Trophoblast cell (in vitro differentiated cells and primary cell): ENCODE data around the gene MIS18BP1.
"Not testable (repeated sequence)": the region's sequence is repeated elsewhere in the genome, so short reads cannot be mapped to it uniquely, and the experiment has no call there.

ENCODE experiments used
- DNase-seq, 2 donors: peaks; one replicate each; pipeline ENCODE4 v3.0.0-alpha.2; 2016
- H2AFZ ChIP-seq: 2 replicates; pipeline ENCODE4 v1.6.1; 2013; ENCODE audit warnings: low read length, moderate library complexity, mild to moderate bottlenecking; ENCODE audit not compliant: insufficient read depth, poor library complexity
- H2AK5ac ChIP-seq: 2 replicates; pipeline ENCODE4 v1.6.1; 2013; ENCODE audit warnings: mild to moderate bottlenecking, low read length
- H2BK120ac ChIP-seq: 2 replicates; pipeline ENCODE4 v1.6.1; 2013; ENCODE audit warnings: low read length, mild to moderate bottlenecking, moderate library complexity; ENCODE audit not compliant: insufficient read depth, poor library complexity
- H2BK12ac ChIP-seq: 2 replicates; pipeline ENCODE4 v1.6.1; 2013; ENCODE audit warnings: mild to moderate bottlenecking, low read length, moderate library complexity
- H2BK5ac ChIP-seq: 2 replicates; pipeline ENCODE4 v1.6.1; 2013; ENCODE audit warnings: low read length, low read depth, moderate library complexity, mild to moderate bottlenecking; ENCODE audit not compliant: poor library complexity
- H3K14ac ChIP-seq: 2 replicates; pipeline ENCODE4 v1.6.1; 2013; ENCODE audit warnings: mild to moderate bottlenecking, low read length
- H3K18ac ChIP-seq: 2 replicates; pipeline ENCODE4 v1.6.1; 2013; ENCODE audit warnings: mild to moderate bottlenecking, low read length
- H3K23ac ChIP-seq: 2 replicates; pipeline ENCODE4 v1.6.1; 2013; ENCODE audit warnings: low read length
- H3K27ac ChIP-seq: 2 replicates; pipeline ENCODE4 v1.5.1; 2013; ENCODE audit warnings: low read depth, mild to moderate bottlenecking, inconsistent platforms, low read length, moderate library complexity
- H3K27me3 ChIP-seq: 2 replicates; pipeline ENCODE4 v1.6.1; 2013; ENCODE audit warnings: inconsistent platforms, mild to moderate bottlenecking, low read length, moderate library complexity; ENCODE audit not compliant: insufficient read depth
- H3K36me3 ChIP-seq, 2 experiments: 1 replicate in 1 of 2; 2 replicates in 1 of 2; pipeline ENCODE4 v1.6.1; 2013; ENCODE audit warnings: low read length in 2 of 2, mild to moderate bottlenecking in 2 of 2, moderate library complexity in 1 of 2; ENCODE audit not compliant: insufficient read depth in 2 of 2, control insufficient read depth in 1 of 2
- H3K4ac ChIP-seq: 2 replicates; pipeline ENCODE4 v1.6.1; 2013; ENCODE audit warnings: low read depth, mild to moderate bottlenecking, low read length, moderate library complexity
- H3K4me1 ChIP-seq, 2 experiments: 1 replicate in 1 of 2; 2 replicates in 1 of 2; pipeline ENCODE4 v1.6.1; 2013; ENCODE audit warnings: low read length in 2 of 2, mild to moderate bottlenecking in 2 of 2, moderate library complexity in 1 of 2; ENCODE audit not compliant: insufficient read depth in 2 of 2, control insufficient read depth in 1 of 2
- H3K4me2 ChIP-seq: 2 replicates; pipeline ENCODE4 v1.6.1; 2013; ENCODE audit warnings: inconsistent platforms, mild to moderate bottlenecking, low read length, moderate library complexity
- H3K4me3 ChIP-seq: 2 replicates; pipeline ENCODE4 v1.5.1; 2013; ENCODE audit warnings: mild to moderate bottlenecking, low read depth, low read length, inconsistent platforms
- H3K79me1 ChIP-seq: one replicate; pipeline ENCODE4 v1.6.1; 2013; ENCODE audit warnings: low read length
- H3K79me2 ChIP-seq: 2 replicates; pipeline ENCODE4 v1.6.1; 2013; ENCODE audit warnings: low read length, mild to moderate bottlenecking; ENCODE audit not compliant: control insufficient read depth, insufficient read depth, poor library complexity
- H3K9ac ChIP-seq: 2 replicates; pipeline ENCODE4 v1.6.1; 2013; ENCODE audit warnings: mild to moderate bottlenecking, low read length
- H3K9me3 ChIP-seq: 2 replicates; pipeline ENCODE4 v1.6.1; 2013; ENCODE audit warnings: low read depth, mild to moderate bottlenecking, control low read depth, inconsistent platforms, low read length; ENCODE audit not compliant: insufficient read depth
- H4K12ac ChIP-seq: 2 replicates; pipeline ENCODE4 v1.6.1; 2013; ENCODE audit warnings: low read depth, mild to moderate bottlenecking, low read length, moderate library complexity
- H4K8ac ChIP-seq: 2 replicates; pipeline ENCODE4 v1.6.1; 2013; ENCODE audit warnings: low read depth, mild to moderate bottlenecking, low read length, moderate library complexity
- H4K91ac ChIP-seq: one replicate; pipeline ENCODE4 v1.6.1; 2013; ENCODE audit warnings: low read depth, mild to moderate bottlenecking, low read length, moderate library complexity
- WGBS: extraction: QIAGEN DNeasy Blood & Tissue Kit; methylation state at CpG from one replicate; pipeline ENCODE4 v1.1.7; 2013; ENCODE audit warnings: missing lambda C conversion rate; ENCODE audit not compliant: insufficient read length, insufficient coverage; ENCODE audit errors: extremely low coverage; 5-methylcytosine and 5-hydroxymethylcytosine counted together

Gene MIS18BP1

GRCh38 chr14:45287610-45288009, 34.6 kb upstream of the MIS18BP1 start:
- no peak overlapping the region for H3K18ac ChIP-seq
- H3K14ac ChIP-seq, result no peak overlapping the region
- no peak overlapping the region for H4K91ac ChIP-seq
- H3K4me2 ChIP-seq, result no peak overlapping the region
- no peak overlapping the region for H2AK5ac ChIP-seq
- no peaks in the 10 kb centered on the region for H3K4me1 ChIP-seq
- peaks cover 2% of the 10 kb centered on the region for H3K9me3 ChIP-seq
- no peak overlapping the region for H3K9ac ChIP-seq
- no peak for DNase-seq
- no peak overlapping the region for H4K12ac ChIP-seq
- no peaks in the 10 kb centered on the region for H3K36me3 ChIP-seq
- H2BK120ac ChIP-seq, result no peak overlapping the region
- no peaks in the 10 kb centered on the region for H3K79me1 ChIP-seq
- H3K27ac ChIP-seq, result no peak overlapping the region
- no peak overlapping the region for H3K4me3 ChIP-seq
- no CpG with 5 or more reads among the region's 2 CpGs for WGBS
- H3K79me2 ChIP-seq, result no peaks in the 10 kb centered on the region
- no peaks in the 10 kb centered on the region for H3K27me3 ChIP-seq
- H3K4ac ChIP-seq, result no peak overlapping the region
- H4K8ac ChIP-seq, result no peak overlapping the region
- H2AFZ ChIP-seq, result no peak overlapping the region
- H3K23ac ChIP-seq, result no peak overlapping the region
- no peak overlapping the region for H2BK12ac ChIP-seq
- H2BK5ac ChIP-seq, result no peak overlapping the region

- WGBS, result no CpG with 5 or more reads among the region's 2 CpGs
- no peak overlapping the region for H2BK12ac ChIP-seq
- no peak overlapping the region for H2BK5ac ChIP-seq
- H3K27ac ChIP-seq, result no peak overlapping the region
- no peaks in the 10 kb centered on the region for H3K9me3 ChIP-seq
- no peak overlapping the region for H3K18ac ChIP-seq
- no peaks in the 10 kb centered on the region for H3K4me1 ChIP-seq
- DNase-seq, result no peak
- H3K79me2 ChIP-seq, result no peaks in the 10 kb centered on the region
- no peak overlapping the region for H3K4me3 ChIP-seq
- H3K4ac ChIP-seq, result no peak overlapping the region
- H3K27me3 ChIP-seq, result no peaks in the 10 kb centered on the region
- H3K14ac ChIP-seq, result no peak overlapping the region
- no peaks in the 10 kb centered on the region for H3K36me3 ChIP-seq
- no peak overlapping the region for H2BK120ac ChIP-seq
- H3K79me1 ChIP-seq, result no peaks in the 10 kb centered on the region
- no peak overlapping the region for H3K9ac ChIP-seq
- no peak overlapping the region for H3K4me2 ChIP-seq
- H4K91ac ChIP-seq, result no peak overlapping the region
- no peak overlapping the region for H3K23ac ChIP-seq
- no peak overlapping the region for H4K8ac ChIP-seq
- H4K12ac ChIP-seq, result no peak overlapping the region
- no peak overlapping the region for H2AFZ ChIP-seq
- H2AK5ac ChIP-seq, result no peak overlapping the region
Measured at GRCh38 chr14:45284802-45285201, 31.8 kb upstream of the MIS18BP1 start.

GRCh38 chr14:45281731-45282400, 28.9 kb upstream of the MIS18BP1 start:
- not testable (repeated sequence) for H3K27me3 ChIP-seq, H4K91ac ChIP-seq, H2AFZ ChIP-seq, H3K23ac ChIP-seq, H2BK12ac ChIP-seq, H3K14ac ChIP-seq, H3K36me3 ChIP-seq, H4K8ac ChIP-seq, H3K79me1 ChIP-seq, H3K79me2 ChIP-seq, H3K27ac ChIP-seq, H2AK5ac ChIP-seq, H4K12ac ChIP-seq, H2BK120ac ChIP-seq, H3K4me3 ChIP-seq, H3K9ac ChIP-seq, H3K4ac ChIP-seq, H3K18ac ChIP-seq, H3K9me3 ChIP-seq, H2BK5ac ChIP-seq, H3K4me2 ChIP-seq, H3K4me1 ChIP-seq
- DNase-seq, result peak in 1 of 2 donors; percentile 7
- WGBS, result no CpG with 5 or more reads among the region's 12 CpGs

- Histone ChIP-seq H3K4me1 (no peaks in the 10 kb centered on the region), H3K27ac (no peak overlapping the region), H3K27me3 (no peaks in the 10 kb centered on the region), H2AFZ (no peak overlapping the region), H3K79me2 (no peaks in the 10 kb centered on the region), H4K12ac (no peak overlapping the region), H3K18ac (no peak overlapping the region), H3K4me2 (no peak overlapping the region), H3K4ac (no peak overlapping the region), H3K23ac (no peak overlapping the region), H3K4me3 (no peak overlapping the region), H3K9me3 (no peaks in the 10 kb centered on the region), H2BK120ac (no peak overlapping the region), H3K36me3 (no peaks in the 10 kb centered on the region), H2AK5ac (no peak overlapping the region), H3K79me1 (no peaks in the 10 kb centered on the region), H3K14ac (no peak overlapping the region), H4K91ac (no peak overlapping the region), H2BK12ac (no peak overlapping the region), H3K9ac (no peak overlapping the region), H2BK5ac (no peak overlapping the region), H4K8ac (no peak overlapping the region)
- no peak for DNase-seq
- WGBS, result no CpG with 5 or more reads among the region's 6 CpGs
Measured at GRCh38 chr14:45271858-45272537, 19.0 kb upstream of the MIS18BP1 start.
